LNCAP (cell line): ENCODE measurements around the gene EPB41.

Experiments used
- CTCF ChIP-seq: fragments of 450-650 bp; IDR thresholded peaks from 2 replicates; pipeline ENCODE4 v1.5.1; 2017; ENCODE audit warnings: mild to moderate bottlenecking

EPB41 gene

GRCh38 chr1:28914228-28915030 is at the start of gene EPB41:
Gene EPB41, plus strand, starts transcription at chr1:28914569. Its CDS starts 72,869 bp downstream, at chr1:28987438.
- no peak for TF ChIP-seq CTCF

DNA sequence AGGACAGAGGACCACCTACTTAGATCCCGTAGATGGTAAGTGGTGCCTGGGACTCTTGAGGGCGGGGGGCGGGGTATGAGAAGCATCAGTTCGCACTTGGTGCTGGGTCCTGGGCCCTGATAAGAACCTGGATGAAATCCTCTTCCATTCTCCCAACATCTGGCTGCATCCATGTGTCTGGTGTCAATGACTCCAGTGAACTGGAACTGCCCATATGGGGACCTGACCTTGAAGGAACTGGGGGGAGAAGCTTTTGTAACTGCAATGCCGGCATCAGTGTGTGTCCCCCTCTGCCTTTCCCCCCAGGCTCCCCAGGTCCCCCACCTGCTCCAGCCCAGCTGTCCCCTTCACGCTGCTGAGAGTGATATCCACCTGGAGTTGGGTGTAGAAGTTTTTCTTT is 49.7 kb upstream of the EPB41 start:
- TF ChIP-seq CTCF, result no peak

GRCh38 chr1:28865997-28866650 is 48.2 kb upstream of the EPB41 start:
- TF ChIP-seq CTCF, result no peak

DNA sequence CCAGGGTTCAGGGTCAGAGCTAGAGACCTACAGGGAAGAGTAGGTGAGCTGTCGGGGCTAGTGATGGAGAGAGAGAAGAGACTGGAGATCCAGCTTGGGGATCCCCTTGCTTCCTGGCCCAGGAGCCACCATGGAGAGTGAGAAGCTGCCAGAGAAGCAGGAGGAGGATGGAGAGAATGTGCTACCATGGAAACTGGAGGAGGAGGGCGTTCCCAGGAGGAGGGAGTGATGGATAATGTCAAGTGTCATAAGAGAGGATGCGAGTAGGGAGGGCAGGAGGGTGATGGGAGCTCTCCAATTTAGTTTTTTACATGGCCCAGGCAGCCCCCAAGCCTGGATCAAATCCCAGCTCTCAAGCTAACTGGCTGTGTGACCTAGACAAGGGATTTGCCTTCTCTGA is 46.5 kb upstream of the EPB41 start:
- TF ChIP-seq CTCF, result no peak

- no peak for TF ChIP-seq CTCF
These were observed 44.4 kb upstream of the EPB41 start for GRCh38 chr1:28869952-28870351.

- no peak for TF ChIP-seq CTCF
These were observed 42.6 kb upstream of the EPB41 start for GRCh38 chr1:28871631-28872401.

DNA sequence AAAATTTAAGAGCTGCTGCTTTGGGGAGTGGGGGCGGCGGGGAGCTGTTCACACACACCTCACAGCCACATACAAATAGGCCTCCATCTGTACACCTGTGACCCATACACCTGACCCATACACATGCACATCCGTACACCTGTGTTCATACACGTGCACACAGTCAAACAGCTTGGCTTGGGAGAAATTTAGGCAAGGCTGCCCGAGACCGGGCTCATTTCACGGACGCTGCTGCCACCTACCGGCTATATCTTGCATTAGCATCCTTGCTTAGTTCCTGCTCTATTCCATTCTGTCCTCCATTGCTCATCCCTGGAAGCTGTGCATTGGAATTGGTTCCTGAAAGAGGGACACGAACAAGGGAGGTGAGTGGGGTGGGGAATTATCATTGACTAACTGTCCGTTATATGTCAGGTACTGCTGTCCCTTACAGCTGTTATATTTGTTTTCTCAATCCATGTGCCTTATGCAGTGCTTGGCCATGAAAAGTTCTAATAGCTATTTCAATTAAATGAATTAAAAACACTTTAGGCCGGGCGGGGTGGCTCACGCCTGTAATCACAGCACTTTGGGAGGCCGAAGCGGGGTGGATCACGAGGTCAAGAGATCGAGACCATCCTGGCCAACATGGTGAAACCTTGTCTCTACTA is 37.1 kb upstream of the EPB41 start:
- peak; percentile 88 for TF ChIP-seq CTCF
